Heart left ventricle (tissue), 13 donors: ENCODE measurements around the gene STXBP5.

Source experiments
- CTCF ChIP-seq, 12 donors: fragments of 200-600 bp; sonication (generic) in 4 of 12; IDR thresholded peaks; one replicate each; pipeline versions ENCODE4 v1.5.0 to v1.8.0; 2018 to 2022; ENCODE audit warnings: antibody characterized with exemption in 12 of 12, mild to moderate bottlenecking in 5 of 12
- POLR2A ChIP-seq, 2 donors: fragments of 450-650 bp; IDR thresholded peaks; one replicate each; pipeline ENCODE4 v1.6.1; 2017; ENCODE audit warnings: antibody characterized with exemption in 2 of 2, mild to moderate bottlenecking in 2 of 2, moderate library complexity in 2 of 2
- donor health status: ischemic (EF 13 %, LVEDD 7.1; RV severe dilation, severe dysfunction).
- donor health status: DM: no; HTN: yes; CAD: no.
- donor health status: DM: no; HTN: no; CAD: no.
- donor health status: ischemic (EF 25% LVEDD 6.9; RV normal size, moderate dysfunction).
- donor health status: ischemic (EF 25% LVEDD 5.7; RV mildly dilated, moderate dysfunction).
- donor health status: ischemic (EF 35%, LVEDD 5.7; RV mildly dilated, moderate dysfunction).
- donor health status: nonischemic (EF 11% LVEDD 7.7; RV severe dilation, severe dysfunction).
- donor health status: DM: yes; HTN: yes; CAD: no.
- donor health status: PGD.
- donor health status: ischemic (EF 29% LVEDD 5.4; RV normal size, mild dysfunction).
- donor health status: nonischemic (EF 23%, LVEDD 6.1; RV moderate dilation, normal function).

- TF ChIP-seq CTCF (IDR thresholded peaks at IDR 0.05) (no peak), POLR2A (IDR thresholded peaks at IDR 0.05) (no peak)
Observed at GRCh38 chr6:147213772-147214171, 9.6 kb downstream of the STXBP5 start.
